Measurements from ENCODE around the gene UCP2.

The UCP2 gene

GRCh38 chr11:73969091-73969490 is 13.6 kb downstream of the UCP2 start:
- DNase-seq, result no peak

GRCh38 chr11:73968356-73968966 is 14.2 kb downstream of the UCP2 start:
- DNase-seq, result no peak

- DNase-seq, result no peak
Measured at GRCh38 chr11:73965764-73966121, 16.9 kb downstream of the UCP2 start.

GRCh38 chr11:73965076-73965763 is 17.4 kb downstream of the UCP2 start:
- DNase-seq, result no peak

GRCh38 chr11:73963861-73964260 is 18.8 kb downstream of the UCP2 start:
- no peak for DNase-seq

- no peak for DNase-seq
Measured at GRCh38 chr11:73962101-73962705, 20.4 kb downstream of the UCP2 start.

GRCh38 chr11:73961321-73961720 is 21.3 kb downstream of the UCP2 start:
- no peak for DNase-seq

- no peak for DNase-seq
Measured at GRCh38 chr11:73958521-73959141, 24.0 kb downstream of the UCP2 start.

GRCh38 chr11:73957654-73958361 is 24.8 kb downstream of the UCP2 start:
- DNase-seq, result no peak

GRCh38 chr11:73956876-73957653 is 25.6 kb downstream of the UCP2 start:
- DNase-seq, result no peak

GRCh38 chr11:73951797-73952196 is 30.8 kb downstream of the UCP2 start:
- peak; percentile 79 for DNase-seq

- peak; percentile 68 for DNase-seq
Measured at GRCh38 chr11:73950869-73951710, 31.6 kb downstream of the UCP2 start, which contains the start of gene DNAJB13. Gene DNAJB13, plus strand, starts transcription at chr11:73951026. Its CDS starts 44 bp downstream, at chr11:73951070.

GRCh38 chr11:73949912-73950311 is 32.7 kb downstream of the UCP2 start:
- no peak for DNase-seq

- DNase-seq, result no peak
Measured at GRCh38 chr11:73949246-73949645, 33.4 kb downstream of the UCP2 start.

- no peak for DNase-seq
Measured at GRCh38 chr11:73946798-73947458, 35.7 kb downstream of the UCP2 start.

GRCh38 chr11:73945396-73945795 is 37.2 kb downstream of the UCP2 start:
- no peak for DNase-seq

GRCh38 chr11:73944901-73945300 is 37.7 kb downstream of the UCP2 start:
- DNase-seq, result no peak

- no peak for DNase-seq
Measured at GRCh38 chr11:73944085-73944484, 38.6 kb downstream of the UCP2 start.

- DNase-seq, result no peak
Measured at GRCh38 chr11:73942010-73942409, 40.6 kb downstream of the UCP2 start.

GRCh38 chr11:73940801-73941570 is 41.7 kb downstream of the UCP2 start:
- DNase-seq, result no peak

Measured in NCI-H510A treated with DMSO at 0.1 percent for 48 hours (cell line).